ENCODE data around the gene COL16A1.

DNA sequence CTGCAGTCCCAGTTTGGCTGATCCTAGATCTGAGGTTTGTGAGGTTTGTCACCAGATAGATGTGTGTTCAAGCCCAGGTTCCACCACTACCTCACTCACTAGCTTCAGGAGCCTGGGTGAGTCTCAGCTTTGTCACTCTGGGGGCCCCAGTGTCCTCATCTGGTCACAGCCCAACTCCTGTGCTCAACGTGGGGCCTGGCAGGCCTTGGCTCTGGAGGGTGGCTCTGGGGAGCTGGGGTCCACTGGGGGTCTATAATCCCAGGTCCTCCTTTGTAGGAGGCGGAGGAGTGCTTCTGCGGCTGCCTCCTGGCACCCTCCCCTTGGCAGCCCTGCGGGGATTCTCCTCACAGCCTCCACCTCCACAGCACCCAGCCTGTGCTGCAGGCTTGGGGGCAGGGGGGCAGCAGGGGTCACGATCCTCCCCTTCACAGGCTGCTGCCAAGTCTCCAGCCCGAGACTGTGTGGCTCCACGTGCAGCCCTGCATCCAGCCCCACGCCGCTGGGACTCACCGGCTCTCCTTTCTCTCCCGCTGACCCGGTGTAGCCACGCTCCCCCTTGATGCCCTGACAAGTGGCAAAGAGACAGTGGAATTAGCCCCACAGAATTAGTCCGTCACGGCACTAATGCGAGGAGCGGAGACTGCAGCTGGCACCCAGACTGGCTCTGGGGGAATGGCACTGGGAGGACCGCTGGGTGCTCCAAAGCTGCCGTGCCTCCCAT is 36.6 kb downstream of the COL16A1 start:
- TF ChIP-seq CTCF (IDR thresholded peaks at IDR 0.05) = no peak
- TF ChIP-seq EZH2phosphoT487 (IDR thresholded peaks at IDR 0.05) = no peak
- no peak for TF ChIP-seq EZH2 (IDR thresholded peaks at IDR 0.05)
